ENCODE results near the gene GREB1L. TPM values are rescaled to one million over a fixed set of nuclear protein-coding genes. Genes with fewer than 3 reads are reported as not detected.

The GREB1L gene
- total RNA-seq, 4 donors from 2014 or later = 5.1 to 17.8 (median 6.9) TPM

GRCh38 chr18:21433436-21433835, 191.4 kb downstream of the GREB1L start:
- Histone ChIP-seq H3K27me3 (no peaks in the 10 kb centered on the region), H3K4me1 (no peaks in the 10 kb centered on the region), H3K9me3 (no peaks in the 10 kb centered on the region), H3K27ac (no peak overlapping the region), H3K36me3 (no peaks in the 10 kb centered on the region), H3K4me3 (no peak overlapping the region)
- 54 to 55% methylated on average over 1 of the region's 1 CpG for WGBS, 2 donors
- no peak for TF ChIP-seq CTCF (IDR thresholded peaks at IDR 0.05)
- TF ChIP-seq POLR2A (IDR thresholded peaks at IDR 0.05) = no peak
- no peak for TF ChIP-seq EP300 (IDR thresholded peaks at IDR 0.05)
- no peak for DNase-seq (ENCODE audit: low spot score in 2 of 2)

- 53 to 58% methylated on average over 4 of the region's 4 CpGs for whole genome bisulfite sequencing, 2 donors
- no peaks in the 10 kb centered on the region for H3K27me3 ChIP-seq
- no peak for TF ChIP-seq POLR2A (IDR thresholded peaks at IDR 0.05)
- TF ChIP-seq EP300 (IDR thresholded peaks at IDR 0.05) = no peak
- TF ChIP-seq CTCF (IDR thresholded peaks at IDR 0.05) = no peak
- no peak overlapping the region for H3K4me3 ChIP-seq
- no peaks in the 10 kb centered on the region for H3K36me3 ChIP-seq
- no peak overlapping the region for H3K27ac ChIP-seq
- H3K4me1 ChIP-seq = no peaks in the 10 kb centered on the region
- no peak for DNase-seq (ENCODE audit: low spot score in 2 of 2)
- H3K9me3 ChIP-seq = no peaks in the 10 kb centered on the region
Measured at GRCh38 chr18:21439431-21439846, 197.4 kb downstream of the GREB1L start.

GRCh38 chr18:21441670-21442069, 199.6 kb downstream of the GREB1L start:
- WGBS, 2 donors = 72 to 89% methylated on average over 3 of the region's 3 CpGs
- H3K36me3 ChIP-seq = no peaks in the 10 kb centered on the region
- H3K4me3 ChIP-seq = no peak overlapping the region
- H3K9me3 ChIP-seq = no peaks in the 10 kb centered on the region
- DNase-seq (ENCODE audit: low spot score in 2 of 2) = no peak
- H3K27me3 ChIP-seq = no peaks in the 10 kb centered on the region
- H3K4me1 ChIP-seq = no peaks in the 10 kb centered on the region
- TF ChIP-seq CTCF (IDR thresholded peaks at IDR 0.05) (no peak), POLR2A (IDR thresholded peaks at IDR 0.05) (no peak), EP300 (IDR thresholded peaks at IDR 0.05) (no peak)
- H3K27ac ChIP-seq = no peak overlapping the region

GRCh38 chr18:21443776-21444464, 201.9 kb downstream of the GREB1L start:
- no peak overlapping the region for H3K4me3 ChIP-seq
- no peaks in the 10 kb centered on the region for H3K27me3 ChIP-seq
- 68 to 75% methylated on average over 9 of the region's 9 CpGs for WGBS, 2 donors
- H3K9me3 ChIP-seq = no peaks in the 10 kb centered on the region
- no peak for TF ChIP-seq POLR2A (IDR thresholded peaks at IDR 0.05)
- no peak for TF ChIP-seq EP300 (IDR thresholded peaks at IDR 0.05)
- TF ChIP-seq CTCF (IDR thresholded peaks at IDR 0.05) = no peak
- H3K4me1 ChIP-seq = no peaks in the 10 kb centered on the region
- H3K27ac ChIP-seq = no peak overlapping the region
- no peaks in the 10 kb centered on the region for H3K36me3 ChIP-seq
- no peak for DNase-seq (ENCODE audit: low spot score in 2 of 2)

GRCh38 chr18:21444465-21445212, 202.6 kb downstream of the GREB1L start:
- Histone ChIP-seq H3K4me3 (no peak overlapping the region), H3K27ac (no peak overlapping the region), H3K36me3 (no peaks in the 10 kb centered on the region), H3K4me1 (no peaks in the 10 kb centered on the region), H3K9me3 (no peaks in the 10 kb centered on the region), H3K27me3 (no peaks in the 10 kb centered on the region)
- TF ChIP-seq POLR2A (IDR thresholded peaks at IDR 0.05) = no peak
- peak; percentile 24 to 55 (median 40) for TF ChIP-seq CTCF (IDR thresholded peaks at IDR 0.05)
- WGBS, 2 donors = 77 to 82% methylated on average over 6 of the region's 6 CpGs
- peak in 1 of 2 donors; percentile 43 for DNase-seq (ENCODE audit: low spot score in 2 of 2)

Measured in tibial nerve (tissue), 4 donors.